Measurements from ENCODE around the gene MAP2K5.

- TF ChIP-seq POLR2A (IDR thresholded peaks at IDR 0.05) (no peak), CTCF (IDR thresholded peaks at IDR 0.05) (no peak)
Observed at GRCh38 chr15:67548862-67549651, 6.6 kb downstream of the MAP2K5 start.

All from uterus (tissue), 2 donors.